HG03025 (cell line): ENCODE results near the gene FRMD4A.
"Not testable (repeated sequence)": the region's sequence is repeated elsewhere in the genome, so short reads cannot be mapped to it uniquely, and the experiment has no call there.

Source experiments
- ATAC-seq: cut with Tn5 transposase; IDR thresholded peaks from one replicate; pipeline ENCODE4 v1.9.1; 2021; ENCODE audit warnings: mild to moderate bottlenecking, moderate library complexity; ENCODE audit not compliant: unreplicated experiment, low FRiP score

The FRMD4A gene

GRCh38 chr10:13868528-13869294, 462.0 kb downstream of the FRMD4A start:
- ATAC-seq = no peak

GRCh38 chr10:13867822-13868221, 462.9 kb downstream of the FRMD4A start:
- no peak for ATAC-seq

- ATAC-seq = no peak
Measured at GRCh38 chr10:13865758-13866491, 464.8 kb downstream of the FRMD4A start.

GRCh38 chr10:13865220-13865619, 465.5 kb downstream of the FRMD4A start:
- not testable (repeated sequence) for ATAC-seq

GRCh38 chr10:13862546-13863233, 468.0 kb downstream of the FRMD4A start:
- ATAC-seq = no peak

GRCh38 chr10:13860886-13861285, 469.8 kb downstream of the FRMD4A start:
- ATAC-seq = no peak

GRCh38 chr10:13859979-13860654, 470.6 kb downstream of the FRMD4A start:
- ATAC-seq = no peak

GRCh38 chr10:13858709-13859108, 472.0 kb downstream of the FRMD4A start:
- no peak for ATAC-seq

GRCh38 chr10:13857451-13857850, 473.3 kb downstream of the FRMD4A start:
- no peak for ATAC-seq

GRCh38 chr10:13853854-13854253, 476.9 kb downstream of the FRMD4A start:
- ATAC-seq = no peak

GRCh38 chr10:13852872-13853271, 477.9 kb downstream of the FRMD4A start:
- ATAC-seq = no peak

- no peak for ATAC-seq
Measured at GRCh38 chr10:13851906-13852305, 478.8 kb downstream of the FRMD4A start.

GRCh38 chr10:13848520-13849445, 481.9 kb downstream of the FRMD4A start:
- ATAC-seq = no peak

- ATAC-seq = no peak
Measured at GRCh38 chr10:13847201-13847631, 483.5 kb downstream of the FRMD4A start.

GRCh38 chr10:13845897-13846296, 484.8 kb downstream of the FRMD4A start:
- no peak for ATAC-seq

- ATAC-seq = no peak
Measured at GRCh38 chr10:13844651-13845050, 486.1 kb downstream of the FRMD4A start.

GRCh38 chr10:13842117-13842516, 488.6 kb downstream of the FRMD4A start:
- ATAC-seq = no peak

- ATAC-seq = no peak
Measured at GRCh38 chr10:13840036-13840435, 490.7 kb downstream of the FRMD4A start.

GRCh38 chr10:13839430-13839990, 491.2 kb downstream of the FRMD4A start:
- ATAC-seq = no peak
